ENCODE results near the gene PHC3. TPM values are rescaled to one million over a fixed set of nuclear protein-coding genes. Genes with fewer than 3 reads are reported as not detected.

PHC3 gene
- polyA plus RNA-seq, 1 donor from 2014 or later, result 18.6 TPM

DNA sequence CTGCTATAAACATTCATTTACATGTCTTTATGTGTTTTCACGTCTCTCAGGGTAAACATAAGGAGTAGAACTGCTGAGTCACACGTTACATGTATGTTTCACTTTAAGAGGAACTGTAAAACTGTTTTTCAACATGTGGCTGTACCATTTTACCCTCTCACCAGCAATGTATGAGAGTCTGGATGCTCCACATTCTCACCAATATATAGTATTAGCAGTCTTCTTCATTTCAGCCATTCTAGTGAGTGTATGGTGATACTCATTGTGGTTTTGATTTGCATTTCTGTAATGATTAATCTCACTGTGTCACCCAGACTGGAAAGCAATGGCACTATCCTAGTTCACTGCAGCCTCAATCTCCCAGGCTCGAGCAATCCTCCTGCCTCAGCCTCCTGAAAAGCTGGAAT, 37.1 kb downstream of the PHC3 start:
- H4K20me1 ChIP-seq (ENCODE audit: insufficient read depth), result no peaks in the 10 kb centered on the region
- H3K4me2 ChIP-seq (ENCODE audit: low read length), result no peak overlapping the region
- TF ChIP-seq, protein P1, sequence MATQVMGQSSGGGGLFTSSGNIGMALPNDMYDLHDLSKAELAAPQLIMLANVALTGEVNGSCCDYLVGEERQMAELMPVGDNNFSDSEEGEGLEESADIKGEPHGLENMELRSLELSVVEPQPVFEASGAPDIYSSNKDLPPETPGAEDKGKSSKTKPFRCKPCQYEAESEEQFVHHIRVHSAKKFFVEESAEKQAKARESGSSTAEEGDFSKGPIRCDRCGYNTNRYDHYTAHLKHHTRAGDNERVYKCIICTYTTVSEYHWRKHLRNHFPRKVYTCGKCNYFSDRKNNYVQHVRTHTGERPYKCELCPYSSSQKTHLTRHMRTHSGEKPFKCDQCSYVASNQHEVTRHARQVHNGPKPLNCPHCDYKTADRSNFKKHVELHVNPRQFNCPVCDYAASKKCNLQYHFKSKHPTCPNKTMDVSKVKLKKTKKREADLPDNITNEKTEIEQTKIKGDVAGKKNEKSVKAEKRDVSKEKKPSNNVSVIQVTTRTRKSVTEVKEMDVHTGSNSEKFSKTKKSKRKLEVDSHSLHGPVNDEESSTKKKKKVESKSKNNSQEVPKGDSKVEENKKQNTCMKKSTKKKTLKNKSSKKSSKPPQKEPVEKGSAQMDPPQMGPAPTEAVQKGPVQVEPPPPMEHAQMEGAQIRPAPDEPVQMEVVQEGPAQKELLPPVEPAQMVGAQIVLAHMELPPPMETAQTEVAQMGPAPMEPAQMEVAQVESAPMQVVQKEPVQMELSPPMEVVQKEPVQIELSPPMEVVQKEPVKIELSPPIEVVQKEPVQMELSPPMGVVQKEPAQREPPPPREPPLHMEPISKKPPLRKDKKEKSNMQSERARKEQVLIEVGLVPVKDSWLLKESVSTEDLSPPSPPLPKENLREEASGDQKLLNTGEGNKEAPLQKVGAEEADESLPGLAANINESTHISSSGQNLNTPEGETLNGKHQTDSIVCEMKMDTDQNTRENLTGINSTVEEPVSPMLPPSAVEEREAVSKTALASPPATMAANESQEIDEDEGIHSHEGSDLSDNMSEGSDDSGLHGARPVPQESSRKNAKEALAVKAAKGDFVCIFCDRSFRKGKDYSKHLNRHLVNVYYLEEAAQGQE (IDR thresholded peaks at IDR 0.05; ENCODE audit: borderline replicate concordance), result no peak
- TF ChIP-seq TAF1 (IDR thresholded peaks at IDR 0.05; ENCODE audit: low read depth) (no peak), EP300 (conservative IDR thresholded peaks at IDR 0.05; ENCODE audit: poor library complexity, severe bottlenecking) (no peak), POLR2AphosphoS5 (IDR thresholded peaks at IDR 0.05) (no peak), CTCF (IDR thresholded peaks at IDR 0.05; ENCODE audit: poor library complexity, severe bottlenecking) (no peak), MXI1 (conservative IDR thresholded peaks at IDR 0.05; ENCODE audit: poor library complexity, severe bottlenecking) (no peak)
- no peak overlapping the region for H3K4me3 ChIP-seq (ENCODE audit: low read length)
- H3K9ac ChIP-seq (ENCODE audit: low read length), result no peak overlapping the region
- H3K9me2 ChIP-seq (ENCODE audit: insufficient read depth, low read length), result no peaks in the 10 kb centered on the region
- no peaks in the 10 kb centered on the region for H3K27me3 ChIP-seq (ENCODE audit: insufficient read depth, low read depth, low read length)
- no peaks in the 10 kb centered on the region for H3F3A ChIP-seq (ENCODE audit: insufficient read depth, low read length, poor library complexity, severe bottlenecking)
- no peaks in the 10 kb centered on the region for H3K9me3 ChIP-seq (ENCODE audit: low read length)
- peaks cover 4% of the 10 kb centered on the region for H3K79me2 ChIP-seq (replicated peaks; ENCODE audit: insufficient read depth, low read length)
- H3K36me3 ChIP-seq (ENCODE audit: insufficient read depth, low read length), result no peaks in the 10 kb centered on the region
- H3K27ac ChIP-seq (ENCODE audit: low read length), result no peak overlapping the region
- H2AFZ ChIP-seq (ENCODE audit: low read depth, low read length), result no peak overlapping the region

DNA sequence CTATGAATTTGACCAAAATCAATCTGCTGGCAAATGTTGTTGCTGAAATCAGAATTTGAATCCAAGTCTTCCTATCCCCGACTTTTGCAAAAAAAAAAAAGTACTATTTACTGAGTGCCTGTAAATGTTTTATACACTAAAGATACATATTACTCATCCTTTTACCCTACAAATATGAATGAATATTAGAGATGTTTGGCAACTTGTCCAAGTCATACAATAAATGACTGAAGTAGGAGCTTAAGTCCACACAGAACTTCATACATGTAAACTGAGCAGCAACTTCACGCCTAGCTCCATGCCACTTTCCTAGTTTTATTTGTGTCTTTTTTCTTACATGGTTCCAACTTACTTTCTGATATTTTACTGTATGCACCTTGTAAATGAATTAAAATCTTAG, 39.2 kb downstream of the PHC3 start:
- Histone ChIP-seq H4K20me1 (ENCODE audit: insufficient read depth) (no peaks in the 10 kb centered on the region), H3K4me3 (ENCODE audit: low read length) (no peak overlapping the region), H3K27ac (ENCODE audit: low read length) (no peak overlapping the region), H3K79me2 (replicated peaks; ENCODE audit: insufficient read depth, low read length) (peaks cover 4% of the 10 kb centered on the region), H3K27me3 (ENCODE audit: insufficient read depth, low read depth, low read length) (no peaks in the 10 kb centered on the region), H3K4me2 (ENCODE audit: low read length) (no peak overlapping the region), H3K9ac (ENCODE audit: low read length) (no peak overlapping the region), H3K9me3 (ENCODE audit: low read length) (no peaks in the 10 kb centered on the region), H3F3A (ENCODE audit: insufficient read depth, low read length, poor library complexity, severe bottlenecking) (no peaks in the 10 kb centered on the region), H3K36me3 (ENCODE audit: insufficient read depth, low read length) (no peaks in the 10 kb centered on the region), H2AFZ (ENCODE audit: low read depth, low read length) (no peak overlapping the region), H3K9me2 (ENCODE audit: insufficient read depth, low read length) (no peaks in the 10 kb centered on the region)
- TF ChIP-seq EZH2 (IDR thresholded peaks at IDR 0.05; ENCODE audit: borderline replicate concordance, insufficient read depth, low read length, poor library complexity, severe bottlenecking) (no peak), CTCF (IDR thresholded peaks at IDR 0.05; ENCODE audit: poor library complexity, severe bottlenecking) (no peak), MXI1 (conservative IDR thresholded peaks at IDR 0.05; ENCODE audit: poor library complexity, severe bottlenecking) (no peak), SMC3 (conservative IDR thresholded peaks at IDR 0.05; ENCODE audit: poor library complexity) (no peak), TAF1 (IDR thresholded peaks at IDR 0.05; ENCODE audit: low read depth) (no peak), EP300 (conservative IDR thresholded peaks at IDR 0.05; ENCODE audit: poor library complexity, severe bottlenecking) (no peak), RAD21 (conservative IDR thresholded peaks at IDR 0.05) (no peak), POLR2AphosphoS5 (IDR thresholded peaks at IDR 0.05) (no peak)
- TF ChIP-seq, protein P1 (IDR thresholded peaks at IDR 0.05; ENCODE audit: borderline replicate concordance), result no peak

Data from neural cell (in vitro differentiated cells).